ENCODE data around the gene PSIP1.

DNA sequence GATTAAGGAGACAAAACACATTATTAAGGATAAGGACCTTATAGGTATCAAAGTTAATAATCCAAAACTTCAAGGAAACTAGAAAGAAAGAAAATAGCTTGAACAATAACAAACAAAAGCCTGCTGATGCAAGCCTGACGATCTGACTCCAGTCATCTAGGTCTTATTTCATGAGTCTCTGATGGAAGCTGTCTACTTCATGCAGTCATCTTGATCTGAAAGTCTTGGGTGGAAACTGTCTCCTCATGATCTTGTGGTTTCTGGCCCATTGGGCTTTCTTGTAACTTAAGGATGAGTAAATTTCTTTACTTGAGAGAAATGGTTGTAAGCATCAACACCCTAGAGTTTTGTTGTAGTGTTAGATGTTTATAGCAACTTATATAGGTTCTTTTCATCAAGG lies 20.6 kb upstream of the PSIP1 start:
- TF ChIP-seq POLR2AphosphoS5 (IDR thresholded peaks at IDR 0.05; ENCODE audit: borderline replicate concordance, low read depth, low read length) (no peak), EZH2 (IDR thresholded peaks at IDR 0.05) (no peak)

Data from SK-N-MC (cell line).